Nephron (organoid): ENCODE measurements around the gene ATF7.
A peak's percentile ranks its signal among the peaks of the same experiment; 100 is the strongest.

ENCODE experiments used
- H3K27ac Mint-ChIP-seq, 3 experiments: 2 replicates each; pipeline ENCODE4 v1.8.0; 2020; ENCODE audit warnings: mixed read lengths in 3 of 3, mild to moderate bottlenecking in 2 of 3, moderate library complexity in 1 of 3
- H3K27me3 Mint-ChIP-seq: 2 replicates; pipeline ENCODE4 v1.8.0; 2021; ENCODE audit warnings: low read depth, mild to moderate bottlenecking, moderate library complexity, mixed read lengths
- H3K36me3 Mint-ChIP-seq: 2 replicates; pipeline ENCODE4 v1.8.0; 2020; ENCODE audit warnings: low read depth, mixed read lengths
- H3K4me1 Mint-ChIP-seq: 2 replicates; pipeline ENCODE4 v1.8.0; 2020; ENCODE audit warnings: mixed read lengths
- H3K4me3 Mint-ChIP-seq, 3 experiments: 2 replicates each; pipeline ENCODE4 v1.8.0; 2020; ENCODE audit warnings: mild to moderate bottlenecking in 3 of 3, mixed read lengths in 3 of 3, moderate library complexity in 2 of 3
- H3K9me3 Mint-ChIP-seq: 2 replicates; pipeline ENCODE4 v1.8.0; 2020; ENCODE audit warnings: mixed read lengths
- TF ChIP-seq, protein P1 (sequence below), 3 experiments: fragments of 200-600 bp; sonication (generic); IDR thresholded peaks; one replicate each; pipeline ENCODE4 v1.5.0; 2021; ENCODE audit warnings: antibody characterized with exemption in 3 of 3; ENCODE audit not compliant: unreplicated experiment in 3 of 3

Gene ATF7

DNA sequence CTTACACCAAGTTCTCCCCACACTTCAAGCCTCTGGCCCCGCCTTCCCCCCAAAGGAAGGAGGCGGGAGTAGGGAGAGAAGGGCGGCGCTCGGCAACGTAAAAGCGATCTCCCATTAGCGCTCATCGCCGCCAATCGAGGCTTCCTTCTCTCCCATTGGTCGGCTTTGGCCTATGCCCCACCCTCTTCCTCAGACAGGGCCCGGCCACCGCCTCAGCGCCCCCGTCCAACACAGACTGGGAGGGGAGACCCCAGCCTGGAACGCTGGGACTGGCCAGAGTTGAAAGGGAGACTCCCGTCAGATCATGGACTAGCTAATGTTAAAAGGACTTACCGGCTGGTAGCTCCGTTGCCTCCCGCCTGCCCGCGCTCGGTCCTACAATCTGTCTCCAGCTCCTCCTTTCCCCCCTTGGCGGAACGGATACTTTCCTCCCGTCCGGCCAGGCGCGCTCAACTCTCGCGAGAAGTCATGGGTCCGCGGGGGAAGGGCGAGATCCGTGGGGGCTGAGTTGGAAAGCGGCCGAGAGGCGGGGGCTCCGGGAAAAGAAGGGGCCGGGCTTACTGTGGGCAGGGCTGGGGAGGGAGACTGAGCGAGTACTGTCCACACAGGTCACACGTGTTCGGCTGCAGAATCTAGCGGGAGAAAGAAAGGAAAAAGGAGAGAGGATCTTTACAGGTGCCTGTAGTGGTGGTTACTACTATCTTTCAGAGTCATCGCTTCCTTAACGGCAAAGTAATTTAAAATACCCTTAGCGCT, at the start of gene ATF7:
Gene ATF7 (minus strand): TSS at position 437 of the 756 bp plus-strand sequence. CDS start 25,382 bp downstream, outside the sequence.
- Mint-ChIP-seq H3K9me3 (no peaks in the 10 kb centered on the region), H3K36me3 (peaks cover 3% of the 10 kb centered on the region), H3K27me3 (no peaks in the 10 kb centered on the region), H3K4me3 (peak within 1 kb of the TSS; percentile 94 to 98 (median 98)), H3K4me1 (peaks cover 33% of the 10 kb centered on the region), H3K27ac (peak within 1 kb of the TSS; percentile 89 to 99 (median 92))
- TF ChIP-seq, protein P1, sequence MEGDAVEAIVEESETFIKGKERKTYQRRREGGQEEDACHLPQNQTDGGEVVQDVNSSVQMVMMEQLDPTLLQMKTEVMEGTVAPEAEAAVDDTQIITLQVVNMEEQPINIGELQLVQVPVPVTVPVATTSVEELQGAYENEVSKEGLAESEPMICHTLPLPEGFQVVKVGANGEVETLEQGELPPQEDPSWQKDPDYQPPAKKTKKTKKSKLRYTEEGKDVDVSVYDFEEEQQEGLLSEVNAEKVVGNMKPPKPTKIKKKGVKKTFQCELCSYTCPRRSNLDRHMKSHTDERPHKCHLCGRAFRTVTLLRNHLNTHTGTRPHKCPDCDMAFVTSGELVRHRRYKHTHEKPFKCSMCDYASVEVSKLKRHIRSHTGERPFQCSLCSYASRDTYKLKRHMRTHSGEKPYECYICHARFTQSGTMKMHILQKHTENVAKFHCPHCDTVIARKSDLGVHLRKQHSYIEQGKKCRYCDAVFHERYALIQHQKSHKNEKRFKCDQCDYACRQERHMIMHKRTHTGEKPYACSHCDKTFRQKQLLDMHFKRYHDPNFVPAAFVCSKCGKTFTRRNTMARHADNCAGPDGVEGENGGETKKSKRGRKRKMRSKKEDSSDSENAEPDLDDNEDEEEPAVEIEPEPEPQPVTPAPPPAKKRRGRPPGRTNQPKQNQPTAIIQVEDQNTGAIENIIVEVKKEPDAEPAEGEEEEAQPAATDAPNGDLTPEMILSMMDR (IDR thresholded peaks at IDR 0.05; ENCODE audit: unreplicated experiment in 3 of 3), result no peak

- Mint-ChIP-seq H3K27ac (peak overlapping the region; percentile 98 to 99 (median 99)), H3K27me3 (no peaks in the 10 kb centered on the region), H3K4me1 (peaks cover 48% of the 10 kb centered on the region), H3K36me3 (peaks cover 31% of the 10 kb centered on the region), H3K4me3 (peak overlapping the region; percentile 90 to 95 (median 91)), H3K9me3 (no peaks in the 10 kb centered on the region)
- TF ChIP-seq, protein P1 (IDR thresholded peaks at IDR 0.05; ENCODE audit: unreplicated experiment in 3 of 3), result no peak
Measured at GRCh38 chr12:53674977-53675700, 49.0 kb upstream of the ATF7 start.

DNA sequence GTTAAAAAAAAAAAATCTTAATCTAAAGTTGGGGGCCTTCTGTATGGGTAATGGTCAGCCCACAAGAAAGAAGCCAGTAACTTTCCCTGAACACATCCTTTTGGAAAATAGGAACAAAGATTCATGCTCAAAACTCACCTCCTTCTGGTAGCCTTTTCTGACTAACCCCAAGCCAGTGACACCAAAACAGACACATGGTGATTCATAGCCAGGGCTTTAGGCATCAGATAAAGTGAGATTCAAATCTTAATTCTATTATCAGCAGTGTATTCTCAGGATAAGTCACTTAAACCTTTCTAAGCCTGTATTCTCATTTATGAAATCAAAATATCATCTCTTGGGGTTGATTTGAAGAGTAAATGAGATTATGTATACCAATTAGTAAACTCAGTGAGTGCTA, 44.8 kb upstream of the ATF7 start:
- Mint-ChIP-seq H3K27me3 (no peaks in the 10 kb centered on the region), H3K4me1 (peaks cover 22% of the 10 kb centered on the region), H3K27ac (no peak overlapping the region), H3K9me3 (no peaks in the 10 kb centered on the region), H3K36me3 (peaks cover 56% of the 10 kb centered on the region), H3K4me3 (no peak overlapping the region)
- TF ChIP-seq, protein P1 (IDR thresholded peaks at IDR 0.05; ENCODE audit: unreplicated experiment in 3 of 3), result no peak

GRCh38 chr12:53670308-53670707, 44.1 kb upstream of the ATF7 start:
- no peak overlapping the region for H3K27ac Mint-ChIP-seq
- H3K27me3 Mint-ChIP-seq, result no peaks in the 10 kb centered on the region
- H3K4me1 Mint-ChIP-seq, result peaks cover 22% of the 10 kb centered on the region
- no peaks in the 10 kb centered on the region for H3K9me3 Mint-ChIP-seq
- peaks cover 63% of the 10 kb centered on the region for H3K36me3 Mint-ChIP-seq
- TF ChIP-seq, protein P1 (IDR thresholded peaks at IDR 0.05; ENCODE audit: unreplicated experiment in 3 of 3), result no peak
- no peak overlapping the region for H3K4me3 Mint-ChIP-seq

DNA sequence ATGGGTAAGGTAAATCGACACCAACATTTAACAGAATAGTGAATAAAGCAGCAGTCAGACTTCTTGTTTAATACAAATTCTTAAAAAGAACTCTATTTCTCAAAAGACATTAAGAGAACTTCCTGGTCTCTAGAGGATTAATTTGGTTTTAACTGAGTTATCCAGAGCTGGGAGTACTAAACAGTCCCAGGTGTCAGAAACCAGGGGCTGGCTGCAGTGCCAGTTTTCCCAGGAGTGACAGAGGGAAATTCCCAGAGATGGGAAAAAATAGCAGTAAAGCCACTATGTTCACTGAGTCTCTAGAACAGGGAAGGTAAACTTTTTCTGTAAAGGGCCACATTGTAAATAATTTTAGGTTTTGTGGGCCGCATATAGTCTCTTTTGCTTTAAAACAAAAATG, 40.9 kb upstream of the ATF7 start:
- Mint-ChIP-seq H3K4me1 (peaks cover 19% of the 10 kb centered on the region), H3K4me3 (no peak overlapping the region), H3K27me3 (no peaks in the 10 kb centered on the region), H3K9me3 (no peaks in the 10 kb centered on the region), H3K36me3 (peaks cover 69% of the 10 kb centered on the region), H3K27ac (no peak overlapping the region)
- TF ChIP-seq, protein P1 (IDR thresholded peaks at IDR 0.05; ENCODE audit: unreplicated experiment in 3 of 3), result no peak
